Activated CD4-positive, alpha-beta memory T cell treated with anti-CD3 and anti-CD28 coated beads for 36 hours (primary cell): ENCODE data around the gene ODAM. TPM values are rescaled to one million over a fixed set of nuclear protein-coding genes. Genes with fewer than 3 reads are reported as not detected.

ENCODE experiments used
- CTCF ChIA-PET: fragments of 350-600 bp; sonication (Branson Sonifier 250); formaldehyde crosslinking; loops from one replicate; lab custom pipeline; 2021; ENCODE audit warnings: antibody characterized with exemption, inconsistent platforms; lab: Charles Lee
- POLR2A ChIA-PET: fragments of 350-600 bp; sonication (Branson Sonifier 250); formaldehyde crosslinking; loops from one replicate; lab custom pipeline; 2021; ENCODE audit warnings: antibody characterized with exemption; lab: Charles Lee
- DNase-seq: peaks from one replicate; pipeline ENCODE4 v3.0.0-alpha.2; 2020
- H3K27ac Mint-ChIP-seq: one replicate; pipeline ENCODE4 v1.8.0; 2021; ENCODE audit warnings: mixed read lengths
- H3K27me3 Mint-ChIP-seq: one replicate; pipeline ENCODE4 v1.8.0; 2021; ENCODE audit warnings: mixed read lengths
- H3K36me3 Mint-ChIP-seq: one replicate; pipeline ENCODE4 v1.8.0; 2021; ENCODE audit warnings: mixed read lengths
- H3K4me1 Mint-ChIP-seq: one replicate; pipeline ENCODE4 v1.8.0; 2021; ENCODE audit warnings: low read depth, mixed read lengths
- H3K4me3 Mint-ChIP-seq: one replicate; pipeline ENCODE4 v1.8.0; 2021; ENCODE audit warnings: mild to moderate bottlenecking, mixed read lengths
- H3K9me3 Mint-ChIP-seq: one replicate; pipeline ENCODE4 v1.8.0; 2021; ENCODE audit warnings: mixed read lengths
- intact Hi-C: fragments of 100-400 bp; cut with micrococcal nuclease; formaldehyde crosslinking; loops from one replicate; pipeline ENCODE4 v1.15.1; 2023
- total RNA-seq, 2 experiments: library from RNA; stranded (reverse); gene quantifications; one replicate each; pipeline ENCODE4 v1.2.3, GENCODE V29; 2021

Gene ODAM, protein sequence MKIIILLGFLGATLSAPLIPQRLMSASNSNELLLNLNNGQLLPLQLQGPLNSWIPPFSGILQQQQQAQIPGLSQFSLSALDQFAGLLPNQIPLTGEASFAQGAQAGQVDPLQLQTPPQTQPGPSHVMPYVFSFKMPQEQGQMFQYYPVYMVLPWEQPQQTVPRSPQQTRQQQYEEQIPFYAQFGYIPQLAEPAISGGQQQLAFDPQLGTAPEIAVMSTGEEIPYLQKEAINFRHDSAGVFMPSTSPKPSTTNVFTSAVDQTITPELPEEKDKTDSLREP
- total RNA-seq = not detected

DNA sequence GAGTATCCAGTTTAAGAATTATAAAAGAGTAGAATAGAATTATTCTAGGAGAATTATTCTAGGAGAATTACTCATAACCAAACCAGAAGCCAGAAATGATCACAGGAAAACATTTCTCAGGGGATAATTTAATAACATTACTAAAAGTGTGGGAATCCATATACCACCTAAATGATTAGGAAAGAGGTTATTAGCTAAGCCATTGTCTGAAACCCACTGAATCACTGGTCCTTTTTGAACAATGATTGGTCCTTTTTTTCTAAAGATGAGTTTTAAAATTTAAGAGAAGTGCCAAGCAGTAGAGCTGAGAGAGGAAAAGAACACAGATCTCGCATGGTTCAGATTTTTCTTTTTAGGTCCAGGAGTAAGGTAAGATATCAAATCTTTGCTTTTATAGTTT is at the start of gene ODAM:
Gene ODAM (plus strand): TSS at position 301 of the 400 bp plus-strand sequence. CDS start 819 bp downstream, outside the sequence.
- Mint-ChIP-seq H3K4me1 (no peaks in the 10 kb centered on the region), H3K27me3 (no peaks in the 10 kb centered on the region), H3K9me3 (no peaks in the 10 kb centered on the region), H3K4me3 (no peak within 1 kb of the TSS), H3K36me3 (no peaks in the 10 kb centered on the region), H3K27ac (no peak within 1 kb of the TSS)
- no peak for DNase-seq
- ChIA-PET CTCF (no interaction called here), POLR2A (no interaction called here)
- intact Hi-C loops = no loop called here

- intact Hi-C loops = no loop called here
- Mint-ChIP-seq H3K27ac (no peak overlapping the region), H3K4me1 (no peaks in the 10 kb centered on the region), H3K36me3 (no peaks in the 10 kb centered on the region), H3K9me3 (no peaks in the 10 kb centered on the region), H3K4me3 (no peak overlapping the region), H3K27me3 (no peaks in the 10 kb centered on the region)
- CTCF ChIA-PET = no interaction called here
- no peak for DNase-seq
- POLR2A ChIA-PET = no interaction called here
Observed at GRCh38 chr4:70151271-70151670, 44.3 kb upstream of the ODAM start.

DNA sequence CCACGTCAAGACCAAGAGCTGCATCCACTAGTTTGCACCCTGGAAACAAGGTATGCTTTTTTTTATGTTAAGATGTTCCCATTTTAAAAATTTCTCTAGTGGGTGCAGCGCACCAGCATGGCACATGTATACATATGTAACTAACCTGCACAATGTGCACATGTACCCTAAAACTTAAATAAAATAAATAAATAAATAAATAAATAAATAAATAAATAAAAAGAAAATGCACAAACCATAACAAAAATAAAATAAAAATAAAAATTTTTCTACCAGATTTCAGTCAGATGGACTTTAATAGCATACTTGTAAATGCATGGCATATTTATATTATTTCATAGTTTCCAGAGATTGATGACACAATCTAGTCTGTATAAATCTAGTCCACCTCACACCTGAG is 43.4 kb upstream of the ODAM start:
- no peaks in the 10 kb centered on the region for H3K4me1 Mint-ChIP-seq
- no peaks in the 10 kb centered on the region for H3K9me3 Mint-ChIP-seq
- ChIA-PET CTCF (no interaction called here), POLR2A (no interaction called here)
- no peaks in the 10 kb centered on the region for H3K27me3 Mint-ChIP-seq
- H3K4me3 Mint-ChIP-seq = no peak overlapping the region
- DNase-seq = no peak
- no peak overlapping the region for H3K27ac Mint-ChIP-seq
- intact Hi-C loops = no loop called here
- no peaks in the 10 kb centered on the region for H3K36me3 Mint-ChIP-seq

- ChIA-PET POLR2A (no interaction called here), CTCF (no interaction called here)
- no peak within 1 kb of the TSS for H3K4me3 Mint-ChIP-seq
- H3K27me3 Mint-ChIP-seq = no peaks in the 10 kb centered on the region
- H3K27ac Mint-ChIP-seq = no peak within 1 kb of the TSS
- no peaks in the 10 kb centered on the region for H3K4me1 Mint-ChIP-seq
- no peak for DNase-seq
- H3K36me3 Mint-ChIP-seq = no peaks in the 10 kb centered on the region
- no peaks in the 10 kb centered on the region for H3K9me3 Mint-ChIP-seq
- intact Hi-C loops = no loop called here
Observed at GRCh38 chr4:70153937-70154336, 41.6 kb upstream of the ODAM start, which contains the start of gene PRR27. PRR27 (plus strand) TSS chr4:70154237; CDS start chr4:70154376, 139 bp downstream.

- CTCF ChIA-PET = no interaction called here
- no peak for DNase-seq
- POLR2A ChIA-PET = no interaction called here
- no peaks in the 10 kb centered on the region for H3K36me3 Mint-ChIP-seq
- intact Hi-C loops = no loop called here
- no peak overlapping the region for H3K4me3 Mint-ChIP-seq
- H3K4me1 Mint-ChIP-seq = no peaks in the 10 kb centered on the region
- no peak overlapping the region for H3K27ac Mint-ChIP-seq
- H3K9me3 Mint-ChIP-seq = no peaks in the 10 kb centered on the region
- no peaks in the 10 kb centered on the region for H3K27me3 Mint-ChIP-seq
Observed at GRCh38 chr4:70158576-70158975, 36.9 kb upstream of the ODAM start.

DNA sequence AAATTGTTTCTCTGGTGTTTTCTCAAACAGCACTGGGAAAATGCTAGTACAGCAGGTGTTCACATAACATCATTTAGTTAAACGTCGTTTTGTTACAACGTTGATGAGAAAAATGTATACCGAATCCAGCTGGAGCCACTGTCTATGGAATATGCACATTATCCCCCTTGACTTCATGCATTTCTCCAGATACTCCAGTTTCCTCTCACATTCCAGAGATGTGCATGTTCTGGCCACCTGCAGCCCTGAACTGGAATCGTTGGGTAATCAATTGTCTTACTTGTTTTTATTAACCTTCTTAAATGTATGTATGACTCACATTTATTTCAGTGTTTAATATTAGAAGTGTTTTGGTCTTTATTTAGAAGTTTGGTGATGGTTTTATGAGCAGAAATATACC is 18.4 kb upstream of the ODAM start:
- no peak for DNase-seq
- CTCF ChIA-PET = no interaction called here
- no peaks in the 10 kb centered on the region for H3K36me3 Mint-ChIP-seq
- H3K4me1 Mint-ChIP-seq = no peaks in the 10 kb centered on the region
- peaks cover 2% of the 10 kb centered on the region for H3K27me3 Mint-ChIP-seq
- POLR2A ChIA-PET = no interaction called here
- intact Hi-C loops = no loop called here
- no peak overlapping the region for H3K4me3 Mint-ChIP-seq
- H3K9me3 Mint-ChIP-seq = no peaks in the 10 kb centered on the region
- H3K27ac Mint-ChIP-seq = no peak overlapping the region

GRCh38 chr4:70178075-70178660 is 17.4 kb upstream of the ODAM start:
- CTCF ChIA-PET = no interaction called here
- Mint-ChIP-seq H3K9me3 (no peaks in the 10 kb centered on the region), H3K27me3 (no peaks in the 10 kb centered on the region), H3K36me3 (no peaks in the 10 kb centered on the region), H3K27ac (no peak overlapping the region), H3K4me1 (no peaks in the 10 kb centered on the region), H3K4me3 (no peak overlapping the region)
- POLR2A ChIA-PET = no interaction called here
- intact Hi-C loops = no loop called here
- DNase-seq = no peak

DNA sequence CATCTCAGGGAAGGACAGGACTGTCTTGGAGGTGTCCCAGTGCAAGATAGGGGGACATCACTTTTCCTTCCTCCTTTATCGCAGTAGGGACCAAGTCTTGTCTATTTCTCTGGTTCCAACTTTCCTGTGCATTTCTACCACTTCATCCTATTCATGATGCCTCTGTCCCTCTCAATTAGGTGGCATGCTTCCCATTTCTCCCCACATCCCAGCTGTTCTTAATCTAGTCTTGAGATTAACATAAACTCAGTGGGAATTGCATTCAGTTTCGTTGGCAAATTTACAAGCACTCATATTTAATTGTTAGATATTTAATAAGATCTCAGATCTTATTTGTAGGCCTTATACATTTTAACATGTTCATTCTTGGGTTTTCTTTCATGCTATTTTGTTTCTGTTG is 15.7 kb upstream of the ODAM start:
- no peak overlapping the region for H3K27ac Mint-ChIP-seq
- H3K4me3 Mint-ChIP-seq = no peak overlapping the region
- no peaks in the 10 kb centered on the region for H3K27me3 Mint-ChIP-seq
- intact Hi-C loops = loop anchor here (5.0 kb wide), 3 partner anchors 283 to 1683 kb away; no protein-coding TSS in a partner anchor
- POLR2A ChIA-PET = no interaction called here
- CTCF ChIA-PET = no interaction called here
- no peak for DNase-seq
- no peaks in the 10 kb centered on the region for H3K36me3 Mint-ChIP-seq
- H3K4me1 Mint-ChIP-seq = no peaks in the 10 kb centered on the region
- no peaks in the 10 kb centered on the region for H3K9me3 Mint-ChIP-seq

GRCh38 chr4:70181864-70182263 is 13.7 kb upstream of the ODAM start:
- Mint-ChIP-seq H3K4me3 (no peak overlapping the region), H3K4me1 (no peaks in the 10 kb centered on the region), H3K9me3 (no peaks in the 10 kb centered on the region), H3K27me3 (no peaks in the 10 kb centered on the region), H3K36me3 (no peaks in the 10 kb centered on the region), H3K27ac (no peak overlapping the region)
- no peak for DNase-seq
- ChIA-PET POLR2A (no interaction called here), CTCF (no interaction called here)
- intact Hi-C loops = loop anchor here (5.0 kb wide), 3 partner anchors 285 to 1685 kb away; no protein-coding TSS in a partner anchor

- H3K4me1 Mint-ChIP-seq = no peaks in the 10 kb centered on the region
- ChIA-PET CTCF (interaction anchor here (1.0 to 1.8 kb wide), 2 partner anchors 11 to 492 kb away, joined by 4 to 5 read pairs; no protein-coding TSS in a partner anchor), POLR2A (no interaction called here)
- H3K9me3 Mint-ChIP-seq = no peaks in the 10 kb centered on the region
- DNase-seq = no peak
- H3K27me3 Mint-ChIP-seq = no peaks in the 10 kb centered on the region
- no peak overlapping the region for H3K4me3 Mint-ChIP-seq
- no peak overlapping the region for H3K27ac Mint-ChIP-seq
- intact Hi-C loops = loop anchor here (1.0 to 5.0 kb wide), 4 partner anchors 285 to 1685 kb away; no protein-coding TSS in a partner anchor
- H3K36me3 Mint-ChIP-seq = no peaks in the 10 kb centered on the region
Observed at GRCh38 chr4:70182517-70183167, 12.9 kb upstream of the ODAM start.

GRCh38 chr4:70183168-70183939 is 12.2 kb upstream of the ODAM start:
- no peaks in the 10 kb centered on the region for H3K27me3 Mint-ChIP-seq
- POLR2A ChIA-PET = no interaction called here

DNA sequence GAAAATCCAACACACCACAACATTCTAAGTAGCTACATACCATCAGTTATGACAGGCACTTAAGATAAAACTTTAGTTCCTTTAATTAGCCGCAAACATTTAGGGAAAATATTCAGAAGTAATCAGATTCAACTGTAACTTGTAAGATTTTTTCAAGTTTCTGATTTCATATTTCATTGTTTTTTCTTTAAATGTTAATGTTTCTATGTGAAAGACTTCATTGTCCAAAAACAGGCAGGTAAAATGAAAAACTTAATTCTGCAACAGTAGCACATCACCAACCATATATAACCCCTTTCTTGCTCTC is 11.6 kb upstream of the ODAM start:
- no peak overlapping the region for H3K4me3 Mint-ChIP-seq
- DNase-seq = no peak
- H3K9me3 Mint-ChIP-seq = no peaks in the 10 kb centered on the region
- ChIA-PET POLR2A (no interaction called here), CTCF (interaction anchor here (0.8 to 1.8 kb wide), 4 partner anchors 8 to 493 kb away, joined by 3 to 5 read pairs (median 4); no protein-coding TSS in a partner anchor)
- no peaks in the 10 kb centered on the region for H3K4me1 Mint-ChIP-seq
- intact Hi-C loops = loop anchor here (1.0 to 5.0 kb wide), 4 partner anchors 287 to 1687 kb away; no protein-coding TSS in a partner anchor
- H3K36me3 Mint-ChIP-seq = no peaks in the 10 kb centered on the region
- no peak overlapping the region for H3K27ac Mint-ChIP-seq
- no peaks in the 10 kb centered on the region for H3K27me3 Mint-ChIP-seq

More at GRCh38 chr4:70183168-70183939, 12.2 kb upstream of the ODAM start:
- no peaks in the 10 kb centered on the region for H3K4me1 Mint-ChIP-seq
- H3K4me3 Mint-ChIP-seq = no peak overlapping the region
- no peaks in the 10 kb centered on the region for H3K9me3 Mint-ChIP-seq
- no peak overlapping the region for H3K27ac Mint-ChIP-seq
- CTCF ChIA-PET = interaction anchor here (0.6 to 1.8 kb wide), 5 partner anchors 9 to 493 kb away, joined by 3 to 5 read pairs (median 4); no protein-coding TSS in a partner anchor
- peak; percentile 12 for DNase-seq
- H3K36me3 Mint-ChIP-seq = no peaks in the 10 kb centered on the region
- intact Hi-C loops = loop anchor here (1.0 to 5.0 kb wide), 4 partner anchors 286 to 1686 kb away; no protein-coding TSS in a partner anchor
